Effector memory CD8-positive, alpha-beta T cell (primary cell): Measurements from ENCODE around the gene CSRP2.

ENCODE experiments used
- ATAC-seq: fragments of 150-1000 bp; cut with Tn5 transposase; replicated peaks from 2 replicates; pipeline ENCODE4 v1.10.0; 2021; ENCODE audit warnings: mild to moderate bottlenecking, moderate library complexity
- DNase-seq, 3 experiments: peaks; one replicate each; pipeline ENCODE4 v3.0.0; 2021
- H3K27ac Mint-ChIP-seq, 2 donors: one replicate each; pipeline ENCODE4 v1.8.0; 2022; ENCODE audit warnings: mild to moderate bottlenecking in 2 of 2, mixed read lengths in 2 of 2, moderate library complexity in 2 of 2
- H3K27me3 Mint-ChIP-seq, 2 donors: one replicate each; pipeline ENCODE4 v1.8.0; 2022; ENCODE audit warnings: mixed read lengths in 2 of 2
- H3K36me3 Mint-ChIP-seq: one replicate; pipeline ENCODE4 v1.8.0; 2022; ENCODE audit warnings: mild to moderate bottlenecking, moderate library complexity, mixed read lengths; ENCODE audit not compliant: insufficient read depth
- H3K4me1 Mint-ChIP-seq, 2 donors: one replicate each; pipeline ENCODE4 v1.8.0; 2022; ENCODE audit warnings: low read depth in 2 of 2, mixed read lengths in 2 of 2
- H3K4me3 Mint-ChIP-seq, 2 donors: one replicate each; pipeline ENCODE4 v1.8.0; 2022; ENCODE audit warnings: mild to moderate bottlenecking in 2 of 2, mixed read lengths in 2 of 2, moderate library complexity in 2 of 2
- H3K9me3 Mint-ChIP-seq, 2 donors: one replicate each; pipeline ENCODE4 v1.8.0; 2022; ENCODE audit warnings: mixed read lengths in 2 of 2

The CSRP2 gene

GRCh38 chr12:76864791-76865400, 13.9 kb downstream of the CSRP2 start:
- ATAC-seq (no peak), DNase-seq (no peak)
- no peaks in the 10 kb centered on the region for H3K4me1 Mint-ChIP-seq
- no peaks in the 10 kb centered on the region for H3K36me3 Mint-ChIP-seq
- H3K9me3 Mint-ChIP-seq, result no peaks in the 10 kb centered on the region
- H3K4me3 Mint-ChIP-seq, result no peak overlapping the region
- H3K27ac Mint-ChIP-seq, result no peak overlapping the region
- H3K27me3 Mint-ChIP-seq, result peaks cover 12 to 35% of the 10 kb centered on the region in 2 donors

GRCh38 chr12:76863837-76864236, 15.0 kb downstream of the CSRP2 start:
- peaks cover 12 to 27% of the 10 kb centered on the region in 2 donors for H3K27me3 Mint-ChIP-seq
- no peaks in the 10 kb centered on the region for H3K9me3 Mint-ChIP-seq
- no peaks in the 10 kb centered on the region for H3K4me1 Mint-ChIP-seq

GRCh38 chr12:76863005-76863670, 15.7 kb downstream of the CSRP2 start:
- ATAC-seq (no peak), DNase-seq (no peak)
- no peak overlapping the region for H3K27ac Mint-ChIP-seq
- no peak overlapping the region for H3K4me3 Mint-ChIP-seq
- no peaks in the 10 kb centered on the region for H3K4me1 Mint-ChIP-seq
- H3K9me3 Mint-ChIP-seq, result no peaks in the 10 kb centered on the region
- no peaks in the 10 kb centered on the region for H3K36me3 Mint-ChIP-seq
- peaks cover 12 to 27% of the 10 kb centered on the region in 2 donors for H3K27me3 Mint-ChIP-seq

More at GRCh38 chr12:76863837-76864236, 15.0 kb downstream of the CSRP2 start:
- ATAC-seq (no peak), DNase-seq (no peak)
- H3K27ac Mint-ChIP-seq, result no peak overlapping the region
- H3K4me3 Mint-ChIP-seq, result no peak overlapping the region
- no peaks in the 10 kb centered on the region for H3K36me3 Mint-ChIP-seq

GRCh38 chr12:76860256-76860655, 18.6 kb downstream of the CSRP2 start:
- DNase-seq (no peak), ATAC-seq (no peak)
- H3K27me3 Mint-ChIP-seq, result peaks cover 0 to 7% of the 10 kb centered on the region in 2 donors
- H3K36me3 Mint-ChIP-seq, result no peaks in the 10 kb centered on the region
- no peaks in the 10 kb centered on the region for H3K9me3 Mint-ChIP-seq
- H3K27ac Mint-ChIP-seq, result no peak overlapping the region
- H3K4me3 Mint-ChIP-seq, result no peak overlapping the region
- no peaks in the 10 kb centered on the region for H3K4me1 Mint-ChIP-seq

- Mint-ChIP-seq H3K27me3 (peaks cover 0 to 6% of the 10 kb centered on the region in 2 donors), H3K36me3 (no peaks in the 10 kb centered on the region), H3K27ac (no peak overlapping the region), H3K9me3 (no peaks in the 10 kb centered on the region), H3K4me1 (no peaks in the 10 kb centered on the region), H3K4me3 (no peak overlapping the region)
- ATAC-seq, result no peak
- no peak for DNase-seq
Observed at GRCh38 chr12:76859611-76860010, 19.2 kb downstream of the CSRP2 start.

- DNase-seq, result no peak
- ATAC-seq, result no peak
- no peaks in the 10 kb centered on the region for H3K9me3 Mint-ChIP-seq
- H3K4me1 Mint-ChIP-seq, result no peaks in the 10 kb centered on the region
- no peak overlapping the region for H3K27ac Mint-ChIP-seq
- H3K4me3 Mint-ChIP-seq, result no peak overlapping the region
- H3K27me3 Mint-ChIP-seq, result no peaks in the 10 kb centered on the region
- no peaks in the 10 kb centered on the region for H3K36me3 Mint-ChIP-seq
Observed at GRCh38 chr12:76856018-76856644, 22.7 kb downstream of the CSRP2 start.

GRCh38 chr12:76855271-76855670, 23.5 kb downstream of the CSRP2 start:
- Mint-ChIP-seq H3K27ac (no peak overlapping the region), H3K36me3 (peaks cover 6% of the 10 kb centered on the region), H3K4me3 (no peak overlapping the region), H3K9me3 (no peaks in the 10 kb centered on the region), H3K27me3 (no peaks in the 10 kb centered on the region), H3K4me1 (no peaks in the 10 kb centered on the region)
- no peak for ATAC-seq
- DNase-seq, result no peak

GRCh38 chr12:76852106-76852505, 26.7 kb downstream of the CSRP2 start:
- H3K9me3 Mint-ChIP-seq, result no peaks in the 10 kb centered on the region
- ATAC-seq, result no peak
- peaks cover 31% of the 10 kb centered on the region for H3K36me3 Mint-ChIP-seq

GRCh38 chr12:76848132-76848531, 30.7 kb downstream of the CSRP2 start:
- Mint-ChIP-seq H3K36me3 (peaks cover 49% of the 10 kb centered on the region), H3K4me1 (no peaks in the 10 kb centered on the region)
- ATAC-seq, result no peak

More at GRCh38 chr12:76852106-76852505, 26.7 kb downstream of the CSRP2 start:
- DNase-seq, result no peak
- H3K4me1 Mint-ChIP-seq, result no peaks in the 10 kb centered on the region
- no peaks in the 10 kb centered on the region for H3K27me3 Mint-ChIP-seq
- no peak overlapping the region for H3K27ac Mint-ChIP-seq
- no peak overlapping the region for H3K4me3 Mint-ChIP-seq

GRCh38 chr12:76847260-76847659, 31.6 kb downstream of the CSRP2 start:
- ATAC-seq (no peak), DNase-seq (no peak)
- Mint-ChIP-seq H3K27ac (no peak overlapping the region), H3K4me1 (no peaks in the 10 kb centered on the region), H3K9me3 (no peaks in the 10 kb centered on the region), H3K36me3 (peaks cover 49% of the 10 kb centered on the region), H3K27me3 (no peaks in the 10 kb centered on the region), H3K4me3 (no peak overlapping the region)

More at GRCh38 chr12:76848132-76848531, 30.7 kb downstream of the CSRP2 start:
- H3K9me3 Mint-ChIP-seq, result no peaks in the 10 kb centered on the region
- H3K27ac Mint-ChIP-seq, result peak overlapping the region in 1 of 2 donors; percentile 67
- no peaks in the 10 kb centered on the region for H3K27me3 Mint-ChIP-seq
- no peak for DNase-seq
- no peak overlapping the region for H3K4me3 Mint-ChIP-seq

- ATAC-seq (no peak), DNase-seq (no peak)
- Mint-ChIP-seq H3K27ac (peak overlapping the region; percentile 53 to 78), H3K4me3 (peak overlapping the region in 1 of 2 donors; percentile 13), H3K27me3 (no peaks in the 10 kb centered on the region), H3K36me3 (peaks cover 5% of the 10 kb centered on the region), H3K4me1 (peaks cover 0 to 5% of the 10 kb centered on the region in 2 donors), H3K9me3 (no peaks in the 10 kb centered on the region)
Observed at GRCh38 chr12:76836633-76837032, 42.2 kb downstream of the CSRP2 start.

GRCh38 chr12:76830436-76830835, 48.4 kb downstream of the CSRP2 start:
- ATAC-seq (no peak), DNase-seq (no peak)
- Mint-ChIP-seq H3K36me3 (peaks cover 23% of the 10 kb centered on the region), H3K27me3 (no peaks in the 10 kb centered on the region), H3K9me3 (no peaks in the 10 kb centered on the region), H3K4me1 (no peaks in the 10 kb centered on the region), H3K27ac (no peak overlapping the region), H3K4me3 (no peak overlapping the region)

GRCh38 chr12:76820888-76821482, 57.8 kb downstream of the CSRP2 start:
- ATAC-seq, result no peak

More at GRCh38 chr12:76820888-76821482, 57.8 kb downstream of the CSRP2 start:
- no peaks in the 10 kb centered on the region for H3K9me3 Mint-ChIP-seq
- no peak overlapping the region for H3K4me3 Mint-ChIP-seq
- no peaks in the 10 kb centered on the region for H3K4me1 Mint-ChIP-seq
- H3K36me3 Mint-ChIP-seq, result peaks cover 30% of the 10 kb centered on the region
- DNase-seq, result no peak
- H3K27ac Mint-ChIP-seq, result no peak overlapping the region
- H3K27me3 Mint-ChIP-seq, result no peaks in the 10 kb centered on the region
